IPS DF 4.7 (cell line): ENCODE data around the gene LSM14A.
"Not testable (repeated sequence)": the region's sequence is repeated elsewhere in the genome, so short reads cannot be mapped to it uniquely, and the experiment has no call there.

Experiments used
- DNase-seq: peaks from one replicate; pipeline ENCODE4 v3.0.0-alpha.2; 2013; ENCODE audit warnings: low spot score; ENCODE audit errors: extremely low read depth

The LSM14A gene

DNA sequence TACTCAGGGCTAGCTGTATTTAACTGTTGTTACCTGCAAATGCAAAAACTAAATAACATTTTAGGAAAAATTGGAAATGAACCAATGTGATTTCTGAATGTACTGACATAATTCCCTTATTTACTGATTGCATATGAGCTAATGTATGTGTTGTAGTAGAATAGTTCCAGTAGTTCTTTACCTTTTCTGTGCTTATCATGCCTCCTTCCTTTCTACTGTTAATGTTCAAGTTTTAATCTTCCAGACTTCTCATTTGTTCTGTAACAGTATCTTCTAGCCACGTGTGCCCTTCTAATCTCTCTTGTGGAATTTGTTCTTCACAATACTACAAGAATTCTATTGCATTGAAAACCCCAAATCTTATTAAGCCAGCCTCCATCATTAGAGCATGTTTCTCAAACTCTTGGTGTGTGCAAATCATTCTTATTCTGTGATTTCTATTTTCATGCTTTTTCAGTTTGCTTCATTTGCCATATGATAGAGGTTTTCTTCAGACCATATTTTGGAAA, 17.7 kb downstream of the LSM14A start:
- no peak for DNase-seq

DNA sequence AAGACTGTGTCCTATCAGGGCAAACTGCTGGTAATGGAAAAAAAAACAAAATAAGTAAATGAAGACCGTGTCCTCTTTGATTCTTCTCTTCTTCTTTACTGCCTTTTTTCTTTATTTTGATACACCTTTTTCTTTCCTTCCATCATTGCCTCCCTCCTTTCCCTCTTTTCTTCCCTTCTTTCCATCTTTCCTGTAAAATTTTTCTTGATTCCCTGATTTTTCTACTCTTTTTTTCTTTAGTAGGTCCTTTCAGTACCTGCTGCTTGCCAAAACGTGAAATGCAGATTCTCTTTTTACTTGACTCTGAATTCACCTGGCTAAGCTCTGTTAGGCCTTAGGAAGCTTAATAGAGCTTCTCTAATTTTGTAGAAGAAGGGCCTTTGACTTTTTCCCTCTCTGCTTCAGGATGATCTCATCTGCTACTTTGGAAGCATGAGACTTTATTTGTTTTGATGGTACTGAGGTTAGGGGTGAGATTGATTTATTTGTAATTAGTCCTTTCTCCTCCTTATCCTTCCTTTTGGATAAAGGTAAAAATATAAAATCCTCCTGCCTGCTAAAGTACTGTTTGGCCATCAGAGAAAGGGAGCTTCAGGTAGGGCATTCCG, 19.2 kb downstream of the LSM14A start:
- DNase-seq = no peak

DNA sequence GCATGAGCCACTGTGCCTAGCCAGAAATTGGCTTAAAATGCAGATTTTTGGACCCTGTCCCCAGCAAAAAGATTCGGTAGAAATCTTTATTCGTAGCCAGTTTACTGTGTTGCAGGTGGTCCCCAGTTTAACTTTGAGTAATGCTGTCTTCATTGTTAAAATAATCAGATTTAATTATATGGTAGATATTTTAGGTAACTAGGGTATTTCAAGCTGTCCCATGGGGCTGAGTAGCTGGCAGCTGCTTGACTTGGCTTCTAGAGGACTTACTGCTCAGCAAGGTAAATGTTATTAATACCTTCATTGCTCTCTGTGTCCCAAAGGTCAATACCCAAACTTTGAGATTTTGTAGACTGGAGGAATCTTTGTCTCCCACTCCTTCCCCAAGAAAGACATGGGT, 21.1 kb downstream of the LSM14A start:
- no peak for DNase-seq

DNA sequence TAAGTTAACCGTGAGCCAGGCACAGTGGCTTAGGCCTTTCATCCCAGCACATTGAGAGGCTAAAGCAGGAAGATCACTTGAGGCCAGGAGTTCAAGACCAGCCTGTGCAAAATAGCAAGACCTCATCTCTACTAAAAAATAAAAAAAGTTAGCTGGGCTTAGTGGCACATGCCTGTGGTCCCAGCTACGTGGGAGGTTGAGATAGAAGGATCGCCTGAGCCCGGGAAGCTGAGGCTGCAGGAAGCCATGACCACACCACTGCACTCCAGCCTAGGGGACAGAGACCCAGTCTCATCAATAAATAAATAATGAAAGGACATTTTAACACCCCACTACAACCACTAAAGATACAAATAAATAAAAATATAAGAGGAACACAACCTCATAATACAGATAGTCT, 21.6 kb downstream of the LSM14A start:
- no peak for DNase-seq

DNA sequence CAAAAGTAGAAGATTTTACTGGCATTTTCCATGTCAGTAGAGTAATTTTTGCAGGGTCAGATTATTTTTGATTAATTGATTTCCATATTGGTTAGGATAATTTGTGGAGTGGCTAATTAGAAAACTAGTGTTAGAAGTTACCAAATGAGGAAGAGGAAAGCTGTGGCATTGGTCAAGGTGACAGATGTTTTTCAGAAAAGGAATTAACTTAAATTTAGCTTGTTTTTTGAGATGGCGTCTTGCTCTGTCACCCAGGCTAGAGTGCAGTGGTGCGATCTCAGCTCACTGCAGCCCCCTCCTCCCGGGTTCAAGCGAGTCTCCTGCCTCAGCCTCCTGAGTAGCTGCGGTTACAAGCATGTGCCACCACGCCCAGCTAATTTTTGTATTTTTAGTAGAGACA, 28.8 kb downstream of the LSM14A start:
- no peak for DNase-seq

DNA sequence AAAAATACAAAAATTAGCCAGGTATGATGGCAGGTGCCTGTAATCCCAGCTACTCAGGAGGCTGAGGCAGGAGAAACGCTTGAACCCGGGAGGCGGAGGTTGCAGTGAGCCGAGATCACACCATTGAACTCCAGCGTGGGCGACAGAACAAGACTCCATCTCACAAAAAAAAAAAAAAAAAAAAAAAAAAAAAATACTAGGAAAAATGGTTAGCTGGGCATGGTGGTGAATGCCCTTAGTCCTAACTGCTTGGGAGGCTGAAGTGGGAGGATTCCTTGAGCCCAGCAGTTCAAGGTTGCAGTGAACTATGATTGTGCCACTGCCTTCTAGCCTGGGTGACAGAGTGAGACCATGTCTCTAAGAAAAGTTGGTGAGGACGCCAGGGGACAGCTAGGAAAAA, 33.0 kb downstream of the LSM14A start:
- DNase-seq = not testable (repeated sequence)

DNA sequence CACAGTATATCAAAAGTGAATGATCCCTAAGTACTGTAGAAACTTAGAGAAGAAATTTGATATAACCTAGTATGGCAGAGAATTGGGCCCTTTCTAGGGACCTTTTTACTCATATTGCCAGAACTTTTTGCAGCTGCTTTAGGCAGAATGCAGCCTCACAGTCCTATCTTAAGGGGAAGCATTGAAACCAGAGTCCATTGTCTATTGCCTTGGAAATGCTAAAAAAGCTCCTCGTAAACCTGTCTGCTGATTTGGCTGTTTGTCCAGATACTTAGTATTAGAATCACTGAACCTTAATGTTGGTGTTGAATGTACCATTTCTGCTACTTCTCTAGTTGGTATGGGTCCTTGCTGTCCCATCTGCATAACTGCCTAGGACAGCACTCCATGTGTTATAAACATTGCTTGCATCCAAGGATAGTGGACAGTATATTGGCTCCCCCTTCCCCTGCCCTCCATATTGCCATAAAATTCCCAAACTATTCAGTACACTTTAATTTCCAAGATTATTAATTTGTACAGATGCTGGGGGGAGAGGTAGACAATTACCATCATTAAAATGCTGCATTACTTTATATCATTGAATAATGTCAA, 36.1 kb downstream of the LSM14A start:
- DNase-seq = no peak

DNA sequence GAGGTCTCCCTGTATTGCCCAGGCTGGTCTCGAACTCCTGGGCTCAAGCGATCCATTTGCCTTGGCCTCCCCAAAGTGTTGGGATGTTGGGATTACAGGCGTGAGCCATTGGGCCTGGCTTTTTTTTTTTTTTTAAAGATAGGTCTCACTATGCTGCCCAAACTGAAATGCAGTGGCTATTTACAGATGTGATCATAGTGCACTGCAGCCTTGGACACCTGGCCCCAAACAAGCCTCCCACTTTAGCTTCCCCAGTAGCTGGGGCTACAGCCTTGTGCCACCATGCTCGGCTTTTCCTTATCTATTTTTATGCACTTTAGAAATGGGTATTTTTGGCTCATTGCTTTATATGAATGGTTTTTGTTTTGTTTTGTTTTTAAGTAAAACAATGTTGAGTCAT, 37.4 kb downstream of the LSM14A start:
- DNase-seq = no peak

DNA sequence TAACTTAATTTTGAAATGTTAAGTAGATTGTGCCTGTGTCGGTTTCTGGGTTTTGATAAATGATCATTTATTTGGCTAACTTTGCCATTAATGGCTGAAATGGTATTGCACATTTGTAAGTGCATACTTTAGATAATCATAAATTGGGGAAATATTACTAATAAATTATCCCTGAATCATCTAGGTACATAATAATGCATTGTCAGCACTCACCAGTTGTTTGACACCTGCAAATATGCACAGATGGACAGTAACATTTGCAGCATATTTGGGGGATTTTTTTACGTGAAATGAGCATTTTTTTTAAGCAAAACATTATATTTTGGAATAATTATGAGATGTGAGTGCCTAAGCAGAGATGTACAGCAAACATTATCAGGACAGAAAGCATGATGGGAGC, 41.0 kb downstream of the LSM14A start:
- DNase-seq = no peak

DNA sequence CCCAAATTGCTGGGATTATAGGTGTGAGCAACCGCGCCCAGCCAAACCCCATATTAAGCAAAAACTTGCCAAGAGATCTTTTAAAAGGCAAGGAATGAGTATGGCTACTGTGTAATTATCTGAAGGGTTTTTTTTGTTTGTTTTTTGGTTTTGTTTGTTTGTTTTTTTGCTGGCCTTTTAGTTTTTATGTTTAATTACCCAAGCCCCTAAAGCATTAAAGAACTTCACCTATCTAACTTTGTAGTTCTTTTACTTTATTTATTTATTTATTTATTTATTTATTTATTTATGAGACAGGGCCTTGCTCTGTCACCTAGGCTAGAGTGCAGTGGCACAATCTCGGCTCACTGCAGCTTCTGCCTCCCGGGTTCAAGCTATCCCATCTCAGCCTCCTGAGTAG, 41.7 kb downstream of the LSM14A start:
- DNase-seq = no peak

DNA sequence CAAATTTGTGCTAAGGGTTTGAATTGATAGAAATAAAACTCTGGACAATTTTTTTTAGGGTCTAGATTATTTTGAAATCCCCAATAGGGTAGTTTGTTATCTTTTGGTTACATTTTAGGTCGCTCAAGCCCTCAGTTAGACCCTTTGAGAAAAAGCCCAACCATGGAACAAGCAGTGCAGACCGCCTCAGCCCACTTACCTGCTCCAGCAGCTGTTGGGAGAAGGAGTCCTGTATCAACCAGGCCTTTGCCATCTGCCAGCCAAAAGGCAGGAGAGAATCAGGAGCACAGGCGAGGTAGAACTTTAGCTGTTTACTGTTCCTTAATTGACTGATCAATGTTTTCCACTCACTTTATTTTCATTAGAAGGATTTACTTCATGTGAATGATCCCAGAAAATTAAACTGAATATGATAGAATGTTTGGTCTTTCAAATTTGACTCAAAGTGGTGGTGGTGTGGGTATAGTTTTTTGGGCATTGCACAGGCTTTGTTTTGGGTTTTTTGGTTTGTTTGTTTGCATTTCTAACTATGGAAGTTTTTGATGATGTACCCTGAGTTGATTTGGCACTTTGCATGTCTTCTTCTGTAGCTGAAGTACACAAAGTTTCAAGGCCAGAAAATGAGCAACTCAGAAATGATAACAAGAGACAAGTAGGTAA, 42.8 kb downstream of the LSM14A start:
- DNase-seq = no peak

DNA sequence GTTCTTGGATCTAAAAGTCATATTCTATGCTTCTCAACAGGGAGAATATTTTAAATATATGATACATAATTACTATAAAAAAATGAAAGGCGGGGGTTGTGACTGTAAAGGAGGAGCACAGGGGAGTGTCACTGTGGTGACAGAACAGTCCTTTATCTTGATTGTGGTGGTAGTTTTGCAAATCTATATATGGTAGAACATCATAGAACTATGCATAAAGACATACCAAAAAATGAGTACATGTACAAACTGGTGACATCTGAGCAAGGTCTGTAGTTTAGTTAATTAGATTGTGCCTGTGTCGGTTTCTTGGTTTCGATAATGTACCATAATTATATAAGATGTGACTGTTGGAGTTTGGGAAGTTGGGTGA, 43.3 kb downstream of the LSM14A start:
- no peak for DNase-seq

DNA sequence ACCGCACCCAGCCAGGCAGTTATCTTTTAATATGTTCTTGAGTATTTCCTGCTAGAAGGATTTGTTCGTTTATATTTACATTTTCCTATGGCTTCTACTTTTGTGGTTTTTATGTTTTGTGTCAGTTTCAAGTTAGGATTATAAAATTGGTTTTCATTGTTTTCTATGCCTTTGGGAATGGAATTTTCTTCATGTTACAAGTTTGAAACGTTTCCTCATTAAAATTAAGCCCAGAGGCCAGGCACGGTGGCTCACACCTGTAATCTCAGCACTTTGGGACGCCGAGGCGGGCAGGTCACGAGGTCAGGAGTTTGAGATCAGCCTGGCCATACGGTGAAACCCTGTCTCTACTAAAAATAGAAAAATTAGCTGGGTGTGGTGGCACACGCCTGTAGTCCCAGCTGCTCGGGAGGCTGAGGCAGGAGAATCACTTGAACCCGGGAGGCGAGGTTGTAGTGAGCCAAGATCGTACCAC, 44.5 kb downstream of the LSM14A start:
- DNase-seq = not testable (repeated sequence)

DNA sequence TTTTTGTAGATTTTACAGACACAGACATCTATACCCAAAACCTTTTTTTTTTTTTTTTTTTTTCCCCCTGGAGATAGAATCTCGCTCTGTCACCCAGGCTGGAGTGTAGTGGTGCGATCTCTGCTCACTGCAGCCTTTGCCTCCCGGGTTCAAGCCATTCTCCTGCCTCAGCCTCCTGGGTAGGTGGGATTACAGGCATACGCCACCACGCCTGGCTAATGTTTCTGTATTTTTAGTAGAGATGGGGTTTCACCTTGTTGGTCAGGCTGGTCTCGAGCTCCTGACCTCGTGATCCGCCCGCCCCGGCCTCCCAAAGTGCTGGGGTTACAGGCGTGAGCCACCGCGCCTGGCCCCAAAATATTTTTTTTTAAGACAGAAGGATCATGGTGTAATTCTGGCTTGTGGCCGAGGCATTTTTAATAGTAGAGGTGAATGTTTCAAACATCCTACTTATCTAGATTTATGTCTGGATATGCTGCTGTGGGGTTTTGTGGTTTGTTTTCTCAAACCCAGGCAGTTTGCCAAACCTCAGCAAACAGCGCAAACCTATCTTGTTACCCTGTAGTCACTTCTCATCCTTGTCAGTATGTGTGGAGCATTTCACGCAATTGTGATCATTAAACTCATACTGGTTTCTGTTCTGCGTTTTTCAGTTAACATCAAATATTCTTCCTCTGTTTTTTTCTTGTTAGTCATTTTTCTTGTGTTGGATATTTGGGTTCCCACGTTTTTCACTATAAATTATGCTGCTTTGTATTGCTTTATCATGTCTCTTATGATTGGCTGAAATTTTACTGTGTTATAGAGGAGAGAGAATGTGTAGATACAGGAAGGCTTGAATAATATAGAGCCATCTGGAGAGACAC, 45.9 kb downstream of the LSM14A start:
- no peak for DNase-seq

DNA sequence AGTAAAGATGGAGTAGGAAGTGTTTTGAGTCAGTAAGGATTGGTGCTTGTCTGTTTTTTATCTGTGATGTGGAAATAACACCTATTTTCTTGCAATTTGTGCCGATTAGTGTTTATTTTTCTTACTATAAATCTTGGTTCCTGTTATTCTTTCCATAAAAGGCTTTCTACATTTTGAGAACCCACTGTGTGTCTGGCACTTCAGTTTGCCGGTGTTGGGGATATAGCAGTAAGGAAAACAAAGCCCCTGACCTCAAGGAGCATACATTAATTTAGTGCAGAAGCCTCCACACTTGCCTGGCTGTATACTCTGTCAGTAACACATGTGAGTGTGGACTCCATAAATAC, 46.5 kb downstream of the LSM14A start:
- no peak for DNase-seq

DNA sequence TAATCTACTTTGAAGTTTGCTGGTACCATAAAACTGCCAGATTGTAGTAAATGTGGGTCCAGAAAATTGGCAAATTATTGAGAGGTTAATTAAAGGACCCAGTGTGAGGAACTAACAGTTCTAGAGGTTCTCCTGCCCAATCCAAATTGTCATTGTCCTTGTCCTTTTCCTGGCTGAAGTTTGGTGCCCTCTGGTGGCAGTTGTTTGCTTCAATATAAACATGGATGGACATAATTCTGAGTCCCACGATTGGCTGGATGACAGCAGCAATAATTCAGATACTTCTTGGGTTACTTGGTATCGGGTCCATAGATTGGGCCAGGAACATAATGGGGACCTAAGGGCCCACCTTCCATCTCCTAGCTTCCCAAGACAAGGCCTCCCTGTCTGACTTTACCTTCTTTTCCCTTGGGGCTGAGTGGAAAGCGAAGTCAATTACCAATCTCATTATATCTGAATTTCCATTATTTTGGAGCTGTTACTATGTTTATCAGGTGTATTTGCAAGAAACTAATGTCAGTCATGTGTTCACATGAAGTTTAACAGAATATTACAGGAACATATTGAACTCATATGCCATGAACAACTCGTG, 48.3 kb downstream of the LSM14A start:
- DNase-seq = no peak

DNA sequence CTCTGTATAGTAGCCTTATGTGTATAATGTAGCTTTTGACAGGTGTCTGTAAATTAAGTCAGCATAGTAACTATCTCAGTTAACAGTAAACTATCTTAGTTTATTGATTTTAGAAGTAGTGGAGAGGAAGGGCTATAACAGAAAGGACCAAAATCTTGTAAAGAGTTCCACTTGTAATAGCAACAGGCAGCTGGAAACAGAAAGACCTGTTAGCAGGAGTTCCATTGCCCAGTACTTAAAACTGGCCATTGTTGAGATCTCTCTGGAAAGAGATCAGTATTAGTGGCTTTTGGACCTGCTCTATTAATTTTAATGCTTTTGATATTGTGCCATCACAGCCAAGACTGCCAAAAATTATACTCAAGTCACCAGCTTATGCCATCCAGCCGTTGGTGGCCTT, 50.1 kb downstream of the LSM14A start:
- no peak for DNase-seq

DNA sequence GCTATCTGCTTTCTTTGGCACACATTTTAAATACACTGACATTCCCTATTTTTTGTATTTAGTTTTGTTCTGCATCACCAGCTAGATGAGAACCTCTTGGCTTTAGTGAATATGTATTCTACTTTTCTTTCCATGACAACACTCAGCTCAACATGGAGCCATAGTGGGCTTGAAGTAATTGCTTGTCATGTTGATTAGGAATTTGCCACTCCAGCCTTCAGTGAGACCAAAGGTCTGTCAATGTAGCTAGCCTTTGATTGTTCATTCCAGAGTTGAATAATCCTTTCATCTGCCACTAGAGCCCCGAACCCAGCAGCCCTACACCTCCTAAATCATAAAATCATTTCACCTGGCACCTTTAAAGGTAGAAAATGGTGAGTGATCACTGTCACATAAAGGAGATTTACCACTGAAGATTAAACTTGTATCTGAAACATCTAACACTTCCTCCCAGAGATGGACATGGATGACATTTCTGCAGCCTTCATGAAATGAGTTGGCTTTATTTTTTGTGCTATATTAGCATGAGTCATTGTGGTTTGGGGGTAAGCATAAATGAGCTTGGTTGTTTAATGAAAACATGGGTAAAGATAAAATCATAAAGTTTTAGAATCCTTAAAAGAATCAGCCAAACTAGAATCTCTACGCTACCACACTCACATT, 52.8 kb downstream of the LSM14A start:
- no peak for DNase-seq

DNA sequence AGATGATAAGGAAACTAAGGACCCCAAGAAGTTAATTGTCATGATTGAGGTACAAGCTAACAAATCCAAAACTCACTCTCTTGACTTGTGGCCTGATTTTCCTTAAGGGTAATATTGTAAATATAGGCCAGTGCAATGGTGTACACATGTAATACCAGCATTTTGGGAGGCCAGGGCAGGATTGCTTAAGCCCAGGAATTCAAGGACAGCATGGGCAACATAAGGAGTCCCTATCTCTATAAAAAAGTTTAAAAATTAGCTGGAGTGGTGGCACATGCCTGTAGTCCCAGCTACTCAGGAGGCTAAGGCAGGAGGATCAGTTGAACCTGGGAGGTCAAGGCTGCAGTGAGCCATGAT, 53.3 kb downstream of the LSM14A start:
- no peak for DNase-seq

DNA sequence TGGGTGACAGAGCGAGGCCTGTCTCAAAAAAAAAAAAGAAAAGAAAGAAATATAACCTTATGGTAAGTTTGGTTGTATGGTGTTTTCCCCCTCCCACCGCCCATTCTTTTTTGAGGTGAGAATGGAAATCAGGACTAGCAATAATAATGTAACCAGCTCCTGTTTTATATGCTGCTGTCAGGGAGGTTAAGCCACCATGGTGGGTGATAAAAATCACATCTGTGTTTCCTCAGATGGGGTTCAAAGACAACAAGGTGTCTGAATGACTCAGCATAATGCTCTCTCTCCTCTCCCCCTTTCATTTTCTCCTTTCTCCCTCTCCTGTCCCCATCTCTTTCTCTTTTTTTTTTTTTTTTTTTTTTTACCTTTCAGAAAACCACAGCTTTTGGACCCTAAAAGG, 53.7 kb downstream of the LSM14A start:
- DNase-seq = no peak

DNA sequence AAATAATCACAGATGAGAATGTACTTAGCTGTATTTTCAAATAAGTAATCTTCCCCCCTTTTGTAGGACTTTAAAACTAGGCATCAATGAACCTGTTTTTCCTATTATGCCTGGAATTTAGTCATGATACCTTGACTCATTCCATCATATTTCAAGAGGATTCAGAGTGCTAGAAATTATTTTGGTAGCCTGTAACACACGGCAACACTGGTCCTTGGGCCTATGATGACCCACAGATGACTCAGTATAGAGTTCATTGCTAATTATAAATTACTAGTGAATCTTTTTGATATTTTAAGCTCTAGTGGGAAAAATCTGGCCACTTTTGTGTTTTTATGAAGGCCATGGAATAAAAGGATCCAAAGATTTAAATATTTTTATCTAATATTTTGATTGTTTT, 56.0 kb downstream of the LSM14A start:
- DNase-seq = no peak
